GM12865 (cell line): ENCODE measurements around the gene IL17REL.
"Not testable (repeated sequence)": the region's sequence is repeated elsewhere in the genome, so short reads cannot be mapped to it uniquely, and the experiment has no call there.

ENCODE experiments used
- DNase-seq: peaks from one replicate; pipeline ENCODE4 v3.0.0; 2010; ENCODE audit warnings: low read depth
- H3K4me3 ChIP-seq: 2 replicates; pipeline ENCODE4 v1.5.1; 2011; ENCODE audit warnings: mild to moderate bottlenecking, low read depth, low read length, control low read depth
- CTCF ChIP-seq: IDR thresholded peaks from 2 replicates; pipeline ENCODE4 v1.5.1; 2011; ENCODE audit warnings: low read length, control low read depth, low read depth, inconsistent platforms; ENCODE audit not compliant: insufficient read depth; ENCODE audit errors: missing control alignments

IL17REL gene

GRCh38 chr22:49991167-49991566 is 21.4 kb downstream of the IL17REL start:
- TF ChIP-seq CTCF: no peak
- H3K4me3 ChIP-seq: no peak overlapping the region
- DNase-seq: no peak

- not testable (repeated sequence) for DNase-seq, H3K4me3 ChIP-seq
Measured at GRCh38 chr22:49989826-49990225, 22.7 kb downstream of the IL17REL start.

DNA sequence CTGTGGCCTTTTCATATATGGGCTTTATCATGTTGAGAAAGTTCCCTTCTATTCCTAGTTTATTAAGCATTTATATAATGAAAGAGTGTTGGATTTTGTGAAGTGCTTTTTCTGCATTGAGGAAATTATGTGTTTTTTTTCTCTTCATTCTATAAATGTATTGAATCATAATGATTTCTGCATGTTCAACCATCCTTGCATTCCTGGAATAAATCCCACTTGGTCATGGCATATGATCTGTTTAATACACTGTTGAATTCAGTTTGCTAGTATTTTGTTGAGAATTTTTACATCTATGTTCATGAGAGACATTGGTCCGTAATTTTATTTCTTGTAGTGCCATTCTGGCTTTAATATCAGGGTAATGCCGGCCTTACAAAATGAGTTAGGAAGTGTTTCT is 26.2 kb downstream of the IL17REL start:
- H3K4me3 ChIP-seq: no peak overlapping the region
- TF ChIP-seq CTCF: no peak
- DNase-seq: no peak

DNA sequence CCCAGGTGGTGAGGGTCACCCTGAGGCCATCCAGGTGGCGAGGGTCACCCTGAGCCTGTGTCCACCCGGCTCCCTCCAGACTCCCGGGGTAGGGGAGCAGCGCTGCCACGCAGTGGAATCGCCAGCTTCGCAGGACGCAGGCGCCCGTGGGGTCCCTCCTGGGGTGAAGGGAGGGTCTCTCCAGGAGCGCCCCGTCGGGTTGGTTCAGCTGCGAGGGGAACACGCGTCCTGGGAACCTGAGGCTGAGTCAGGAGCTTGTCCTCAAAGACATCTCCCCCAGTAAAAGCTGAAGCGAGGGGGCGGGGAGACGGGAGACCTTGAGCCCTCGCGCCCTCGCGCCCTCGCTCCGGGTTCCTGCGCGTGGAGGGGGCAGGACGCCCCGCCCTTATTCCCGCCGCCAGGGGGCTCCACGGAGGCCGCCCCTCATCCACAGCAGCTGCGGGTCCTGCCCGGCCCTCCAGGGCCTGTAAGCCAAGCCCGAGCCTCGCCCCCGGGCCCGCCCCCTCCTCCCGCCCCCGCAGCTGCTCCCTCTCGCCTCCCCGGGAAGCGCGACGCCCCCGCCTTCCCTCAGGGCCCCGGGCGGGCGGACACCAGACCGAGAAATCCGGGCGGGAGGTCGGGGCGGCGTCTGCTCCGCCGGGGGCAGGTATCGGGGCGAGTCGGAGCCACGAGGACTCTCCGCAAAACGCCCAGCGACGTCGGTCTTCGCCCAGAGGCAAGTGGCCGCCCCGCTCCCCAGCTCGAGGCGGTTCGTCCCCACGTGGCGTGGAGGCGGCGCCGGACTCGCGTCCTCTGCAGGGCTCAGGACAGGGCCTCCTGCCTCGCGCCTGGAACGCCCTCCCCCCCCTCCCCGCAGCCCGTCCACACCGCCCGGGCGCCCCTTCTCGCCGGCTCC is 29.2 kb downstream of the IL17REL start:
- no peak for DNase-seq
- H3K4me3 ChIP-seq: no peak overlapping the region
- peak; percentile 17 for TF ChIP-seq CTCF

DNA sequence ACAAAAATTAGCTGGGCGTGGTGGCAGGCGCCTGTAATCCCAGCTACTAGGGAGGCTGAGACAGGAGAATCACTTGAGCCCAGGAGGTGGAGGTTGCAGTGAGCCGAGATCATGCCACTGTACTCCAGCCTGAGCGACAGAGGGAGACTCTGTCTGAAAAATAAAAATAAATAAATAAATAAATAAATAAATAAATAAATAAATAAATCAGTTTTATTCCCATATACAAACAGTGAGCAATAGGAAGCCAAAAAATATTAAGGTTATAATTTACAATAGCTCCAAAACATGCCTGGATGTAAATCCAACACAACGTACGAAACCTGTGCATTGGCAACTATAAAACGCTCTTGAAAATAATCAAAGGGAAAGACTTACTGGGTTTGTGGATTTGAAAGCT is 30.8 kb downstream of the IL17REL start:
- not testable (repeated sequence) for DNase-seq, H3K4me3 ChIP-seq

GRCh38 chr22:49979587-49980264 is 32.8 kb downstream of the IL17REL start:
- peak; percentile 63 for TF ChIP-seq CTCF
- H3K4me3 ChIP-seq: no peak overlapping the region
- DNase-seq: peak; percentile 61

- DNase-seq: no peak
- no peak overlapping the region for H3K4me3 ChIP-seq
- no peak for TF ChIP-seq CTCF
Measured at GRCh38 chr22:49977578-49977977, 35.0 kb downstream of the IL17REL start.
